ENCODE results near the gene SLC27A4.

Gene SLC27A4

DNA sequence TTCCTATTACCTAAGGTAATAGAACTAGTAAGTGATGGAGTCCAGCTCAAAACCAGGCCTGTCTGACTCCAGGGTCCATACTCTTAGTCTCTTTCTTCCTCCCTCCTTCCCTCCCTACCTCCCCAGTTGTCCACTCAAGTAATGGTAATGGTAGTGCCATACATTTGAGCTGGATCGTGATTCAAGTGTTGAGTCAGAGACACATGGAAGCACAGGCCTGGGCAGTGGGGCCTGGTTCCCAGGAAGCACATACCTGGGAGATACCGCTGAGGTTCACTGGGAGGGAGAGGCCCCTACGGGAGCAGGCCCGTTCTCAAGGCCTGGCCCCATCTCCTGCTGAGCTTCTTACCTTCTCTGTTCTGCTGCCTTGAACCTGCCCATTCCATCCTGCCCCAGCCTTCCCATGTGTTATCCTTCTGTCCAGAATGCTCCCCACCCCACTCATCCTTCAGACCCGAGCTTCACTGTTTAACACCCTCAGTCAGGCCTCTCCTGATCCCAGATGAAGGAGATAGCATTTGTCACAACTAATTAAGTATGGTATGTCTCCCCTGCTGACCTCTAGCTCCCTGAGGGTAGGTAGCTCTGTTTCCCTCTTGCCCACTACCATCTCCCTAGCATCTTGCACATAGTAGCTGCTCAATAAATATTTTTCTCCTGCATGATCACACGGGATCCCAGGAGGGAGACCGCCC is 44.6 kb downstream of the SLC27A4 start:
- H3K27me3 Mint-ChIP-seq = no peaks in the 10 kb centered on the region
- no peaks in the 10 kb centered on the region for H3K4me1 Mint-ChIP-seq
- peaks cover 27 to 45% of the 10 kb centered on the region in 2 donors for H3K36me3 Mint-ChIP-seq
- no peaks in the 10 kb centered on the region for H3K9me3 Mint-ChIP-seq
- no peak overlapping the region for H3K4me3 Mint-ChIP-seq
- H3K27ac Mint-ChIP-seq = peak overlapping the region; percentile 42
- DNase-seq (no peak), ATAC-seq (replicated peaks) (no peak)

GRCh38 chr9:128385496-128386460 is 45.5 kb downstream of the SLC27A4 start:
- peaks cover 26 to 44% of the 10 kb centered on the region in 2 donors for H3K36me3 Mint-ChIP-seq
- no peaks in the 10 kb centered on the region for H3K9me3 Mint-ChIP-seq
- ATAC-seq (replicated peaks) (no peak), DNase-seq (no peak)
- H3K4me1 Mint-ChIP-seq = no peaks in the 10 kb centered on the region
- no peak overlapping the region for H3K4me3 Mint-ChIP-seq
- peak overlapping the region; percentile 42 for H3K27ac Mint-ChIP-seq
- H3K27me3 Mint-ChIP-seq = no peaks in the 10 kb centered on the region

GRCh38 chr9:128388150-128388549 is 47.8 kb downstream of the SLC27A4 start:
- no peaks in the 10 kb centered on the region for H3K27me3 Mint-ChIP-seq
- peaks cover 40 to 53% of the 10 kb centered on the region in 2 donors for H3K36me3 Mint-ChIP-seq
- H3K4me1 Mint-ChIP-seq = no peaks in the 10 kb centered on the region
- no peak overlapping the region for H3K4me3 Mint-ChIP-seq
- no peak for DNase-seq
- H3K9me3 Mint-ChIP-seq = no peaks in the 10 kb centered on the region
- no peak overlapping the region for H3K27ac Mint-ChIP-seq
- no peak for ATAC-seq (replicated peaks)

- H3K27me3 Mint-ChIP-seq = no peaks in the 10 kb centered on the region
- peaks cover 46 to 54% of the 10 kb centered on the region in 2 donors for H3K36me3 Mint-ChIP-seq
- no peak overlapping the region for H3K4me3 Mint-ChIP-seq
- H3K9me3 Mint-ChIP-seq = no peaks in the 10 kb centered on the region
- ATAC-seq (replicated peaks) = no peak
- no peaks in the 10 kb centered on the region for H3K4me1 Mint-ChIP-seq
- H3K27ac Mint-ChIP-seq = no peak overlapping the region
- DNase-seq = no peak
Measured at GRCh38 chr9:128389395-128390149, 49.2 kb downstream of the SLC27A4 start.

DNA sequence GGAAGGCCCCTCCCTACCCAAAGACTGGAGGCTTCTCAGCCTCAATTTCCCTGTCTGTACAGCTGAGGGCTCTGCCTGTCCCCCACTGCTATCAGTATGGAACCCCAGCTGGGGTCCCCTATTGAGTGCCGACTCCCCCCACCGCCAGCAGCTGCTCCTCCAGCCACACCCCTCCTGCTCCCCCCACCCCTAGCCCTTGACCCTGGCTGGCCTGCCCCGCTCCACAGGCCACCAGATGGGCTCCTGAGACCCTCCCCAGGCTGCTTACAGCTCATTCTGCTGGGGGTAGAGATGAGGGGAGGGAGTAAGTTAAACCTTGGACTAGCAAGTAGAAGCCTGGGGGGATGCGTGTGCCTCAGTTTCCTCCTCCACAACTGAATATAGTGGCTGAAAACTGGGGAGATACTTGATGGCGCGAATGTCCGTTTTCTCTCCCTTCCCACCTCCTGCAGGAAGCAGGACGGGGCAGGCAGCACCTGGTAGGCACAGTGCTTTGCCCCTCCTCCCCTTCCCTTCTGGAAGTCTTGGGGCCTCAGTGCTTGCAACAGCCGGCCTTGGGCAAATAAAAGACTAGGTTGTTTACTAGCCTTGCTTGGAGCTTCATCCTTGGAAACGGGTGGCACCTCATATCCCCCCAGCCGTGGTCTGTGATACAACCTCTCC is 50.0 kb downstream of the SLC27A4 start:
- Mint-ChIP-seq H3K27ac (no peak overlapping the region), H3K36me3 (peaks cover 41 to 47% of the 10 kb centered on the region in 2 donors), H3K4me1 (no peaks in the 10 kb centered on the region), H3K9me3 (no peaks in the 10 kb centered on the region), H3K27me3 (no peaks in the 10 kb centered on the region), H3K4me3 (no peak overlapping the region)
- ATAC-seq (replicated peaks) (no peak), DNase-seq (no peak)

- Mint-ChIP-seq H3K4me1 (no peaks in the 10 kb centered on the region), H3K36me3 (peaks cover 39 to 42% of the 10 kb centered on the region in 2 donors), H3K27ac (peak overlapping the region; percentile 10), H3K9me3 (no peaks in the 10 kb centered on the region), H3K27me3 (no peaks in the 10 kb centered on the region), H3K4me3 (no peak overlapping the region)
- DNase-seq = no peak
- no peak for ATAC-seq (replicated peaks)
Measured at GRCh38 chr9:128390813-128391711, 50.7 kb downstream of the SLC27A4 start.

- no peak overlapping the region for H3K4me3 Mint-ChIP-seq
- peaks cover 37 to 39% of the 10 kb centered on the region in 2 donors for H3K36me3 Mint-ChIP-seq
- peaks cover 2 to 3% of the 10 kb centered on the region in 2 donors for H3K27me3 Mint-ChIP-seq
- peak overlapping the region; percentile 87 for H3K27ac Mint-ChIP-seq
- H3K4me1 Mint-ChIP-seq = peaks cover 2 to 5% of the 10 kb centered on the region in 2 donors
- DNase-seq = no peak
- no peaks in the 10 kb centered on the region for H3K9me3 Mint-ChIP-seq
- ATAC-seq (replicated peaks) = no peak
Measured at GRCh38 chr9:128391956-128392301, 51.6 kb downstream of the SLC27A4 start.

- no peak overlapping the region for H3K4me3 Mint-ChIP-seq
- peaks cover 3 to 9% of the 10 kb centered on the region in 2 donors for H3K27me3 Mint-ChIP-seq
- H3K9me3 Mint-ChIP-seq = no peaks in the 10 kb centered on the region
- peaks cover 37 to 38% of the 10 kb centered on the region in 2 donors for H3K36me3 Mint-ChIP-seq
- peaks cover 4 to 11% of the 10 kb centered on the region in 2 donors for H3K4me1 Mint-ChIP-seq
- no peak for ATAC-seq (replicated peaks)
- peak overlapping the region; percentile 87 for H3K27ac Mint-ChIP-seq
- DNase-seq = no peak
Measured at GRCh38 chr9:128392302-128393144, 52.2 kb downstream of the SLC27A4 start.

DNA sequence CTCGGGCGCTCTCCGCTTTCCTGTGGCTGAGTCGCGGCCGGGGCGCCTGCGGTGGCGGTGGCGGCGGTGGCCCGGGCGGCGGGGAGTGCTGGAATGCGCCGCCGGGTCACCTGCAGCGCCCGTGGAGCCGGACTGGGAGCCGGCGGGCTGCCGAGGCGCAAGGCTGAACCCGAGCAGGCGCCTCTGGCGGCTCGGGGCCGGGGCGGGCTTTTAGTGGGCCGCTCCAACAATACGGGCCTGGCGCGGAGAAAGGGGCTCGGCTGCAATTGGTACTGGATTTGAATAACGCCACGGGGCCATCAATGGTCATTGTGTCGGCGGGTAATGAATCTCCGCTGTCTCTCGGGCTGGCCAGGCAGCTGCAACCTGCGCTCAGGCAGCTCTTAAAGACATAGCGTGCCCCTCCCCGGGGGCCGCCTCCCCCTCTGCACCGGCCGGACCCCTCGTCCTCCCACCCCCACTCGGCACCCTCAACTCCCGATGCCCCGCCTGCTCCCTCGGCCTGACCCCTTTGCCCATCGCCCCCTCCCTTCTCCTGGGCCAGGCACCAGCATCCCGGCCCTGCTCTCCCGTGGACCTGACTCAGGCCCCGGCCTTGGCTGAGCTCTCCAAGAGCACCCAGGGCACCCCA is 52.9 kb downstream of the SLC27A4 start:
- Mint-ChIP-seq H3K4me3 (no peak overlapping the region), H3K9me3 (no peaks in the 10 kb centered on the region), H3K4me1 (peaks cover 6 to 14% of the 10 kb centered on the region in 2 donors), H3K36me3 (peaks cover 33 to 37% of the 10 kb centered on the region in 2 donors), H3K27ac (no peak overlapping the region), H3K27me3 (peaks cover 3 to 15% of the 10 kb centered on the region in 2 donors)
- DNase-seq (no peak), ATAC-seq (replicated peaks) (no peak)

DNA sequence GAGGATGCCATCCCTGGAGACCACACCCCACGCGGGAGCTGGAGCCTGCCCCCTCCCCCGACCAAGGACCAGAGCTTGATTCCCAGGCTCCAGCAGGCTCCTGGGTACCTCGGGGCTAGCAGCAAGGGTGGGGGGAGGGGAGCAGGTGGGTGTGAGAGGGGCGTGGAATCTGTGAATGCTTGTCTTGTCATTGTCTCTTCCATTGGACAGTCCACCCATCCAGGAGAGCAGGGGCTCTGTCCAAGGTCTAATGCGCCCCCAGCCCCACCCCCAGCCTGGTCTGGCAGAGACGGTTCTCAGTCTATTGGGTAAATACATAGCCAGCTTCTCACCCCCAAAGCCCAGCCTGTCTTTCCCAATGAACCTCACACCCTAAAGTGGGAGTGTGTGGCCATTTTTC is 53.6 kb downstream of the SLC27A4 start:
- ATAC-seq (replicated peaks) = no peak
- Mint-ChIP-seq H3K4me3 (no peak overlapping the region), H3K4me1 (peaks cover 6 to 14% of the 10 kb centered on the region in 2 donors), H3K9me3 (no peaks in the 10 kb centered on the region), H3K27me3 (peaks cover 3 to 15% of the 10 kb centered on the region in 2 donors), H3K36me3 (peaks cover 32 to 37% of the 10 kb centered on the region in 2 donors), H3K27ac (peak overlapping the region; percentile 20)
- DNase-seq = no peak

GRCh38 chr9:128394379-128395168 is 54.2 kb downstream of the SLC27A4 start:
- Mint-ChIP-seq H3K4me1 (peaks cover 6 to 14% of the 10 kb centered on the region in 2 donors), H3K36me3 (peaks cover 27 to 32% of the 10 kb centered on the region in 2 donors), H3K27ac (no peak overlapping the region), H3K27me3 (peaks cover 3 to 15% of the 10 kb centered on the region in 2 donors), H3K4me3 (no peak overlapping the region), H3K9me3 (no peaks in the 10 kb centered on the region)
- DNase-seq (no peak), ATAC-seq (replicated peaks) (no peak)

Data from stimulated activated naive B cell treated with anti-CD40 and anti-IgM and Interleukin-4, amounts not matched to agents 10 μg/mL and 1 μg/mL and 100 μg/mL, for 72 hours (primary cell).